HFFc6 (cell line): ENCODE data around the gene RNF112. TPM values are rescaled to one million over a fixed set of nuclear protein-coding genes. Genes with fewer than 3 reads are reported as not detected.

ENCODE experiments used
- DNase-seq: peaks from one replicate; pipeline ENCODE4 v3.0.0-alpha.2; 2018
- H3K27ac Mint-ChIP-seq: 2 replicates; pipeline ENCODE4 v1.8.0; 2020; ENCODE audit warnings: mild to moderate bottlenecking, mixed read lengths
- H3K27me3 Mint-ChIP-seq: 2 replicates; pipeline ENCODE4 v1.8.0; 2021; ENCODE audit warnings: mild to moderate bottlenecking, moderate library complexity, mixed read lengths; ENCODE audit not compliant: insufficient read depth
- H3K36me3 Mint-ChIP-seq: 2 replicates; pipeline ENCODE4 v1.8.0; 2021; ENCODE audit warnings: low read depth, mixed read lengths
- H3K4me1 Mint-ChIP-seq: 2 replicates; pipeline ENCODE4 v1.8.0; 2020; ENCODE audit warnings: low read depth, mixed read lengths
- H3K4me3 Mint-ChIP-seq: 2 replicates; pipeline ENCODE4 v1.8.0; 2020; ENCODE audit warnings: mild to moderate bottlenecking, moderate library complexity, mixed read lengths
- H3K9me3 Mint-ChIP-seq: 2 replicates; pipeline ENCODE4 v1.8.0; 2020; ENCODE audit warnings: mild to moderate bottlenecking, mixed read lengths
- total RNA-seq, 6 experiments: library from RNA; stranded (reverse); fragmentation: NEBNext Ultra II Directional; extraction: Animal tissue kit (Norgen Biotek cat#: 25700); gene quantifications; 2 replicates in 1 of 6; 3 replicates in 5 of 6; pipeline ENCODE4 v1.2.3, GENCODE V29; 2021
- TF ChIP-seq, protein P1 (sequence below): fragments of 200-600 bp; sonication (generic); IDR thresholded peaks from 2 replicates; pipeline ENCODE4 v1.5.0; 2021; ENCODE audit warnings: antibody characterized with exemption, mild to moderate bottlenecking

The RNF112 gene
- total RNA-seq, 6 experiments from 2014 or later, result 0.40 to 1.2 (median 0.73) TPM

DNA sequence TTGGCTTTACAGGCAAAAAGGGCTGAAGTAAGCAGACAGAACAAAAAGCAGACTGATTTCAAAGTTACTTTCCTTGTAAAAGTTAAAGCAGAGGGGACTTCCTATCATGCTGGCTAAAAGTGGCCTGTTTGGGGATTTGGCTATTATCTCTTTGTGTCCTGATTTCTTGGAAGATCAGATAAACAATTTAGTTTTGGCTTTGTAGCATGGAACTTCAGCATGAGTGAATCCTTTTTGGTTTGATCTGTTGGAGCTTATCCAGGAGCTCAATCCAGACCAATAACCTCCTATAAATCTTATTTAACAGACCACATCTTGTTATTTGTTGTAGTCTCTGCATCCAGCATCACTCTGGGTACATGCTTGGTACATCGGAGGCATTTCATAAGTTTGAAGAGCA lies 8.9 kb upstream of the RNF112 start:
- TF ChIP-seq, protein P1, sequence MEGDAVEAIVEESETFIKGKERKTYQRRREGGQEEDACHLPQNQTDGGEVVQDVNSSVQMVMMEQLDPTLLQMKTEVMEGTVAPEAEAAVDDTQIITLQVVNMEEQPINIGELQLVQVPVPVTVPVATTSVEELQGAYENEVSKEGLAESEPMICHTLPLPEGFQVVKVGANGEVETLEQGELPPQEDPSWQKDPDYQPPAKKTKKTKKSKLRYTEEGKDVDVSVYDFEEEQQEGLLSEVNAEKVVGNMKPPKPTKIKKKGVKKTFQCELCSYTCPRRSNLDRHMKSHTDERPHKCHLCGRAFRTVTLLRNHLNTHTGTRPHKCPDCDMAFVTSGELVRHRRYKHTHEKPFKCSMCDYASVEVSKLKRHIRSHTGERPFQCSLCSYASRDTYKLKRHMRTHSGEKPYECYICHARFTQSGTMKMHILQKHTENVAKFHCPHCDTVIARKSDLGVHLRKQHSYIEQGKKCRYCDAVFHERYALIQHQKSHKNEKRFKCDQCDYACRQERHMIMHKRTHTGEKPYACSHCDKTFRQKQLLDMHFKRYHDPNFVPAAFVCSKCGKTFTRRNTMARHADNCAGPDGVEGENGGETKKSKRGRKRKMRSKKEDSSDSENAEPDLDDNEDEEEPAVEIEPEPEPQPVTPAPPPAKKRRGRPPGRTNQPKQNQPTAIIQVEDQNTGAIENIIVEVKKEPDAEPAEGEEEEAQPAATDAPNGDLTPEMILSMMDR, result no peak
- Mint-ChIP-seq H3K27me3 (peaks cover 4% of the 10 kb centered on the region), H3K36me3 (no peaks in the 10 kb centered on the region), H3K4me1 (peaks cover 13% of the 10 kb centered on the region), H3K27ac (no peak overlapping the region), H3K4me3 (no peak overlapping the region), H3K9me3 (no peaks in the 10 kb centered on the region)
- DNase-seq, result no peak

DNA sequence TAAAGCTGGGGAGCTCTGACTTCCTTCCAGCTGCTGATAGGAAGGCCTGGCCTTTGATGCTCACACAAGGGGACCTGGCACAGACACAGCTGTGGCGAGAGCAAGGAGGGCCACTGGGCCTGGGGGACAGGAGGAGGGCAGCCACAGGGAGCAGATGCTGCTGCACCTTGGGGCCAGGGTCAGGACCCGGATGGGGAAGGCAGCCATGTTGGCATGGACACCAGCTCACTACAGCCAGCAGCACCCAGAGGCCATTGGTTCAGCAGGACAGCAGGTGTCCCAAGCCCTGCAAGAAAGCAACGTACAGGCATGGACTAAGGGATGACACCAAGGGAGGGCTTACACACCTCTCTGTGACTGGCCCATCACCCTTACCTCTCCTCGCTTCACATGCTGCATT lies 8.0 kb upstream of the RNF112 start:
- H3K4me3 Mint-ChIP-seq, result no peak overlapping the region
- TF ChIP-seq, protein P1, result no peak
- H3K36me3 Mint-ChIP-seq, result no peaks in the 10 kb centered on the region
- H3K9me3 Mint-ChIP-seq, result no peaks in the 10 kb centered on the region
- no peak for DNase-seq
- peaks cover 4% of the 10 kb centered on the region for H3K27me3 Mint-ChIP-seq
- no peak overlapping the region for H3K27ac Mint-ChIP-seq
- H3K4me1 Mint-ChIP-seq, result peaks cover 10% of the 10 kb centered on the region

DNA sequence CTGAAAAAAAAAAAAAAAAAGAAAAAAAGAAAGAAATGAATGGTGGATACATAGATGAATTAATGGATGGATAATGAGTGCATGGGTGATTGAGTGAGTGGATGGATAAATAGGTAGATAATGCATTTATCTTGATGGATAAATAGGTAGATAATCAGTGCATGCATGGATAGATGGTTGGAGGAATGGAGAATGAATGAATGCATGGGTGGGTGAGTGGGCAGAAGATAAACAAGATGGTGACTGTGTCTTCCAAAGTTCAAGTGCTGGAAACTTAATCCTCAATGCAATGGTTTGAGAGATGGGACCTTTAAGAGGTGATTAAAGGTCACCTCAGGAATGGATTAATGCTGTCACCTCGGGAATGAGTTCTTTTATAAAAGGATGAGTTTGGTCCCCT lies 6.8 kb upstream of the RNF112 start:
- TF ChIP-seq, protein P1, result no peak
- no peak for DNase-seq
- no peak overlapping the region for H3K27ac Mint-ChIP-seq
- H3K9me3 Mint-ChIP-seq, result no peaks in the 10 kb centered on the region
- H3K27me3 Mint-ChIP-seq, result peaks cover 4% of the 10 kb centered on the region
- H3K36me3 Mint-ChIP-seq, result no peaks in the 10 kb centered on the region
- H3K4me3 Mint-ChIP-seq, result no peak overlapping the region
- peaks cover 3% of the 10 kb centered on the region for H3K4me1 Mint-ChIP-seq

DNA sequence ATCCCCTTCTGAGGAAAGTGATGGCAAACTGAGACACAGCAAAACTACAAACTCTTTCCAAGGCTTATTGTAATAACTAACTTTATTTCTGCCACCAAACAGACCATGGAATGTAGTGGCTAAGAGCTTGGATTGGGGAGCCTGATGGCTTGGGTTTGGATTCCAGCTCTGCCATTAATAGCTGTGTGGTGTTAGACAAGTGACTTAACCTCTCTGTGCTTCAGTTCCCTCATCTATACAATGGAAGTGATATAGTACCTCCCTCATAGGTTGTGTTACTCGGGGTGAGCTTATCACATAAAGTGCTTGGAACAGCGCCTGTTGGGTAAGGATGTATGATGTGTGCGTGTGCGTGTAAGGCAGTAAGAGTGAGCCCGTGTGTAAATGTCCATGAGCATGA lies 5.9 kb upstream of the RNF112 start:
- Mint-ChIP-seq H3K36me3 (no peaks in the 10 kb centered on the region), H3K4me1 (peaks cover 12% of the 10 kb centered on the region), H3K9me3 (no peaks in the 10 kb centered on the region), H3K27me3 (peaks cover 4% of the 10 kb centered on the region), H3K4me3 (no peak overlapping the region), H3K27ac (no peak overlapping the region)
- TF ChIP-seq, protein P1, result no peak
- no peak for DNase-seq

DNA sequence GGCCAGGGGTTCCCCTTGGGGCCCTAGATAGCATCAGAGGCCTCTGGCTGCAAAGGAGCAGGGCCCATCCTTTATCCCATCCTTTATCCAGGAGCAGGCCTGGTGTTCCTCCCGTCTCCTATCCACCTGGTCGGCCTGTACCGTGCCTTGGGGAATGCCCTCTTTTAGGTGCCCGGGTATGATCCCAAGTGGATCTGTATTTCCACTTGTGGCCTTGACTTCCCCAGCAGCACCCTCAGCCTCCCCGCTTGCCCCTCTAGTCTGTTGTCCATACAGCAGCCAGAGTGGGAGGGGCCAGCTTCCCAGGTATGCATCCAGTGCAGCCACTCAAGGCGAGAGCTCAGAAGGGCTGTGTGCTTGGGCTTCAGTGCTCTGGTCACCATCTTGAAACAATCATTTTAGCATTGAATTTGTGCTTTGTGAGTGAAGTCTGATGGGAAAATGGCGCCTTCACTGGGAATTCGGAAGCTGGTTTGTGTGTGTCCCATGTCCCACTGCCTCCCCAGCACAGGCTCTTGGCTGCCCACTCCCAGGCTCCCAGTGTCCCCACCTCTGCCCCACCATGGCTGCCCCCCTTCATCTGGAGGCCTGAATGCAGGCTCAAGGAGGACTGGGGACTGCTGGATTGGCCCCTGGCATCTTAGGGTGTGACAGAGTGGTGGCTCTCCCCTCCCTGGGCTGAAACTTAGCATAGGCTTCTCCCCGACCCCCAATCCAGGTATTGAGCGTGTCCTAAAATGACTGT lies 3.3 kb upstream of the RNF112 start:
- DNase-seq, result no peak

More for the DNA sequence above, 3.3 kb upstream of the RNF112 start:
- Mint-ChIP-seq H3K4me3 (no peak overlapping the region), H3K36me3 (no peaks in the 10 kb centered on the region), H3K4me1 (peaks cover 24% of the 10 kb centered on the region), H3K9me3 (no peaks in the 10 kb centered on the region), H3K27me3 (no peaks in the 10 kb centered on the region; the same call in 1 of the 2 replicates), H3K27ac (no peak overlapping the region)
- TF ChIP-seq, protein P1, result no peak
